A549 (cell line): Measurements from ENCODE around the gene PBX1. TPM values are rescaled to one million over a fixed set of nuclear protein-coding genes. Genes with fewer than 3 reads are reported as not detected.

Experiments used
- ATAC-seq, 2 experiments: fragments of 200-7000 bp in 1 of 2; fragments of >200 bp in 1 of 2; cut with Nextera tagmentation in 1 of 2; cut with Tn5 transposase in 1 of 2; 3 replicates each; pipeline versions ENCODE4 v1.8.0 to v1.9.1; 2018 to 2020; ENCODE audit warnings: mild to moderate bottlenecking in 1 of 2, moderate library complexity in 1 of 2
- CTCF ChIA-PET: fragments of 300-600 bp; sonication (Branson Sonifier 250); formaldehyde crosslinking; extraction: SDS; loops from one replicate; lab custom pipeline; 2021; ENCODE audit warnings: antibody characterized with exemption, inconsistent platforms; lab: Yijun Ruan, JAX
- POLR2A ChIA-PET: fragments of 350-600 bp; formaldehyde crosslinking; extraction: SDS; loops from one replicate; lab custom pipeline; 2021; ENCODE audit warnings: antibody characterized with exemption, inconsistent platforms; lab: Yijun Ruan, JAX
- DNase-seq, 2 experiments: peaks; one replicate each; pipeline versions ENCODE4 v3.0.0 to v3.0.0-alpha.2; 2011 to 2016; ENCODE audit warnings: low read depth in 1 of 2, low spot score in 1 of 2
- FAIRE-seq: peaks from 2 replicates; lab custom pipeline; 2011; peaks lifted over from hg19 to GRCh38; lab: Jason Lieb, UNC
- H3K27ac ChIP-seq, 2 experiments: fragments of >200 bp; sonication (Bioruptor Twin); formaldehyde crosslinking; 3 replicates each; pipeline ENCODE4 v1.5.1; 2016 to 2017
- H3K4me1 ChIP-seq: fragments of >200 bp; sonication (Bioruptor Twin); formaldehyde crosslinking; 3 replicates; pipeline ENCODE4 v1.6.1; 2016
- H3K4me2 ChIP-seq: fragments of >200 bp; sonication (Bioruptor Twin); formaldehyde crosslinking; 3 replicates; pipeline ENCODE4 v1.6.1; 2016
- H3K4me3 ChIP-seq: fragments of >200 bp; sonication (Bioruptor Twin); formaldehyde crosslinking; 3 replicates; pipeline ENCODE4 v1.5.1; 2016
- H3K9me3 ChIP-seq: fragments of >200 bp; sonication (Bioruptor Twin); formaldehyde crosslinking; 3 replicates; pipeline ENCODE4 v1.6.1; 2016
- BCL3 ChIP-seq: fragments of >200 bp; sonication (Bioruptor Twin); formaldehyde crosslinking; IDR thresholded peaks from 3 replicates; pipeline ENCODE4 v1.6.1; 2016
- CBX2 ChIP-seq: fragments of 200-600 bp; sonication (generic); IDR thresholded peaks from 2 replicates; pipeline ENCODE4 v1.6.1; 2016; ENCODE audit warnings: low read depth, mild to moderate bottlenecking, borderline replicate concordance
- CEBPB ChIP-seq, 2 experiments: fragments of >200 bp in 1 of 2; sonication (Bioruptor Twin) in 1 of 2; formaldehyde crosslinking in 1 of 2; IDR thresholded peaks; 2 replicates each; pipeline ENCODE4 v1.6.1; 2012 to 2016
- EHF ChIP-seq: fragments of 250-450 bp; sonication (Bioruptor Pico); IDR thresholded peaks from 2 replicates; pipeline ENCODE4 v1.5.0; 2020; ENCODE audit warnings: mild to moderate bottlenecking
- EHMT2 ChIP-seq: fragments of 200-600 bp; sonication (generic); IDR thresholded peaks from 2 replicates; pipeline ENCODE4 v1.6.1; 2016; ENCODE audit warnings: antibody characterized with exemption, low read depth, mild to moderate bottlenecking, moderate library complexity
- ELK1 ChIP-seq: fragments of 150-350 bp; IDR thresholded peaks from 2 replicates; pipeline ENCODE4 v1.6.1; 2014; ENCODE audit warnings: low read depth, mild to moderate bottlenecking, low read length
- FOSB ChIP-seq: fragments of 250-450 bp; sonication (Bioruptor Pico); IDR thresholded peaks from 2 replicates; pipeline ENCODE4 v1.5.0; 2020; ENCODE audit warnings: mild to moderate bottlenecking, moderate library complexity
- FOSL2 ChIP-seq, 2 experiments: fragments of 450-650 bp in 1 of 2; fragments of >200 bp in 1 of 2; sonication (Bioruptor Twin) in 1 of 2; formaldehyde crosslinking; IDR thresholded peaks; 2 replicates each; pipeline versions ENCODE4 v1.5.0 to v1.6.1; 2016 to 2020; ENCODE audit warnings: mild to moderate bottlenecking in 1 of 2, moderate library complexity in 1 of 2
- GATA3 ChIP-seq: IDR thresholded peaks from 2 replicates; pipeline ENCODE4 v1.6.1; 2012; ENCODE audit warnings: borderline replicate concordance
- HDAC2 ChIP-seq: fragments of 200-600 bp; sonication (generic); IDR thresholded peaks from 2 replicates; pipeline ENCODE4 v1.6.1; 2016
- JUN ChIP-seq, 2 experiments: fragments of >200 bp; sonication (Bioruptor Twin); formaldehyde crosslinking; IDR thresholded peaks; 2 replicates in 1 of 2; 3 replicates in 1 of 2; pipeline ENCODE4 v1.6.1; 2016 to 2017
- KDM1A ChIP-seq: fragments of 200-600 bp; sonication (generic); IDR thresholded peaks from 2 replicates; pipeline ENCODE4 v1.6.1; 2016; ENCODE audit warnings: low read depth, mild to moderate bottlenecking
- KDM5A ChIP-seq: fragments of 200-600 bp; sonication (generic); IDR thresholded peaks from 2 replicates; pipeline ENCODE4 v1.6.1; 2016; ENCODE audit warnings: antibody characterized with exemption, mild to moderate bottlenecking
- MAFK ChIP-seq: fragments of 450-650 bp; IDR thresholded peaks from 2 replicates; pipeline ENCODE4 v1.6.1; 2014; ENCODE audit not compliant: partially characterized antibody
- MAZ ChIP-seq: fragments of 150-350 bp; IDR thresholded peaks from 2 replicates; pipeline ENCODE4 v1.6.1; 2014; ENCODE audit warnings: antibody characterized with exemption, low read depth, low read length, borderline replicate concordance
- MYC ChIP-seq: IDR thresholded peaks from 2 replicates; pipeline ENCODE4 v1.6.1; 2012; ENCODE audit warnings: mild to moderate bottlenecking, inconsistent platforms, low read length, improper control_type of control experiment, borderline replicate concordance
- NR3C1 ChIP-seq: fragments of >200 bp; sonication (Bioruptor Twin); formaldehyde crosslinking; IDR thresholded peaks from 3 replicates; pipeline ENCODE4 v1.6.1; 2017
- PBX3 ChIP-seq: IDR thresholded peaks from 2 replicates; pipeline ENCODE4 v1.6.1; 2012
- RAD21 ChIP-seq, 2 experiments: fragments of >200 bp in 1 of 2; sonication (Bioruptor Twin) in 1 of 2; formaldehyde crosslinking in 1 of 2; IDR thresholded peaks in 1 of 2; conservative IDR thresholded peaks in 1 of 2; 2 replicates in 1 of 2; 3 replicates in 1 of 2; pipeline ENCODE4 v1.6.1; 2012 to 2018; ENCODE audit warnings: inconsistent platforms in 1 of 2
- RARB ChIP-seq: fragments of 250-450 bp; sonication (Bioruptor Pico); IDR thresholded peaks from 2 replicates; pipeline ENCODE4 v1.8.0; 2021; ENCODE audit warnings: mild to moderate bottlenecking, moderate library complexity
- RCOR1 ChIP-seq: fragments of 150-350 bp; IDR thresholded peaks from 2 replicates; pipeline ENCODE4 v1.6.1; 2014; ENCODE audit warnings: antibody characterized with exemption, low read length, low read depth
- RFX5 ChIP-seq: fragments of 450-650 bp; IDR thresholded peaks from 2 replicates; pipeline ENCODE4 v1.7.1; 2014; ENCODE audit warnings: antibody characterized with exemption, mild to moderate bottlenecking, moderate library complexity
- TFCP2L1 ChIP-seq: fragments of 250-450 bp; sonication (Bioruptor Pico); IDR thresholded peaks from 2 replicates; pipeline ENCODE4 v1.5.0; 2021; ENCODE audit warnings: mild to moderate bottlenecking
- USF2 ChIP-seq: fragments of 450-650 bp; IDR thresholded peaks from 2 replicates; pipeline ENCODE4 v1.6.1; 2014; ENCODE audit warnings: antibody characterized with exemption
- ZSCAN20 ChIP-seq: fragments of 250-450 bp; sonication (Bioruptor Pico); IDR thresholded peaks from 2 replicates; pipeline ENCODE4 v1.8.0; 2022; ENCODE audit warnings: mild to moderate bottlenecking, moderate library complexity
- WGBS: methylation state at CpG from one replicate; pipeline ENCODE4 v1.1.6; 2017; ENCODE audit errors: missing lambda C conversion rate; 5-methylcytosine and 5-hydroxymethylcytosine counted together
- polyA plus RNA-seq, 4 experiments: library from polyadenylated mRNA; depleted of rRNA in 3 of 4; stranded (reverse); fragments of >200 nt; fragmentation: RNase III in 1 of 4; extraction: RNeasy Plus Mini Kit Qiagen cat#74134 plus additional on column Dnase treatment in 1 of 4; gene quantifications; 2 replicates in 3 of 4; 3 replicates in 1 of 4; pipeline ENCODE4 v1.2.3, GENCODE V29; 2011 to 2017

PBX1 gene
- polyA plus RNA-seq, 2 of the 4 experiments (the other 2 are of a cell fraction): 47.8 to 61.5 TPM

- H3K4me1 ChIP-seq: peaks cover 37% of the 10 kb centered on the region
- FAIRE-seq (no peak), ATAC-seq (no peak), DNase-seq (no peak)
- 0 out of 6 replicates have a peak overlapping the region, but pooled peaks of 1 of the 2 experiments have one; percentile 61 for H3K27ac ChIP-seq
- TF ChIP-seq RAD21 (conservative IDR thresholded peaks at IDR 0.05 in 1 of 2, IDR thresholded peaks at IDR 0.05 in 1 of 2): no peak
- TF ChIP-seq ELK1: no peak
- TF ChIP-seq EHMT2: no peak
- TF ChIP-seq ZSCAN20 (CRISPR knock-in tag): no peak
- TF ChIP-seq HDAC2: no peak
- TF ChIP-seq JUN (IDR thresholded peaks at IDR 0.05): no peak
- no peak for TF ChIP-seq RCOR1
- H3K4me2 ChIP-seq: no peak overlapping the region
- WGBS: 82% methylated on average over 20 of the region's 20 CpGs
- H3K4me3 ChIP-seq: no peak overlapping the region
- ChIA-PET CTCF (no interaction called here), POLR2A (no interaction called here)
- H3K9me3 ChIP-seq: no peaks in the 10 kb centered on the region
Observed at GRCh38 chr1:164668491-164669400, 109.8 kb downstream of the PBX1 start.

- Histone ChIP-seq H3K4me1 (peaks cover 38% of the 10 kb centered on the region), H3K27ac (peak overlapping the region; percentile 14 to 61; a peak in 3 of 6 replicates), H3K9me3 (no peaks in the 10 kb centered on the region), H3K4me2 (no peak overlapping the region), H3K4me3 (no peak overlapping the region)
- ChIA-PET POLR2A (no interaction called here), CTCF (interaction anchor here (0.8 kb wide), 1 partner anchor 36 kb away, joined by 3 read pairs; no protein-coding TSS in a partner anchor)
- no peak for ATAC-seq
- TF ChIP-seq CEBPB (IDR thresholded peaks at IDR 0.05) (no peak), TFCP2L1 (CRISPR knock-in tag) (no peak), KDM5A (no peak), RARB (CRISPR knock-in tag) (no peak), FOSL2 (IDR thresholded peaks at IDR 0.05) (no peak), FOSL2 (CRISPR knock-in tag; IDR thresholded peaks at IDR 0.05) (no peak), RFX5 (no peak), CBX2 (no peak), KDM1A (no peak), FOSB (no peak), NR3C1 (no peak)
- 90% methylated on average over 1 of the region's 1 CpG for WGBS
- no peak for FAIRE-seq
- no peak for DNase-seq
Observed at GRCh38 chr1:164670026-164670425, 111.0 kb downstream of the PBX1 start.

- no peak for TF ChIP-seq EHF (CRISPR knock-in tag)
- TF ChIP-seq GATA3: no peak
- no peak for TF ChIP-seq PBX3
- TF ChIP-seq MYC: no peak
- no peak for TF ChIP-seq MAFK
- no peak for TF ChIP-seq TFCP2L1 (CRISPR knock-in tag)
- TF ChIP-seq USF2: no peak
- no peak for TF ChIP-seq BCL3
- no peak for TF ChIP-seq MAZ
- no peak overlapping the region for H3K4me3 ChIP-seq
- DNase-seq: no peak
- 63% methylated on average over 6 of the region's 6 CpGs for WGBS
- no peak for FAIRE-seq
- POLR2A ChIA-PET: no interaction called here
- ATAC-seq: no peak
- H3K27ac ChIP-seq: peak overlapping the region; percentile 14 to 61; a peak in 4 of 6 replicates
- CTCF ChIA-PET: interaction anchor here (0.8 kb wide), 1 partner anchor 37 kb away, joined by 3 read pairs; no protein-coding TSS in a partner anchor
- peaks cover 46% of the 10 kb centered on the region for H3K4me1 ChIP-seq
- peak overlapping the region; percentile 47; the same call in 2 of the 3 replicates for H3K4me2 ChIP-seq
- H3K9me3 ChIP-seq: no peaks in the 10 kb centered on the region
Observed at GRCh38 chr1:164670786-164671185, 111.8 kb downstream of the PBX1 start.
